Measurements from ENCODE around the gene SECISBP2. TPM values are rescaled to one million over a fixed set of nuclear protein-coding genes. Genes with fewer than 3 reads are reported as not detected.

Gene SECISBP2
- total and polyA plus RNA-seq, 2 experiments from 2014 or later, result 77.7 to 86.8 TPM

- TF ChIP-seq, protein P1, sequence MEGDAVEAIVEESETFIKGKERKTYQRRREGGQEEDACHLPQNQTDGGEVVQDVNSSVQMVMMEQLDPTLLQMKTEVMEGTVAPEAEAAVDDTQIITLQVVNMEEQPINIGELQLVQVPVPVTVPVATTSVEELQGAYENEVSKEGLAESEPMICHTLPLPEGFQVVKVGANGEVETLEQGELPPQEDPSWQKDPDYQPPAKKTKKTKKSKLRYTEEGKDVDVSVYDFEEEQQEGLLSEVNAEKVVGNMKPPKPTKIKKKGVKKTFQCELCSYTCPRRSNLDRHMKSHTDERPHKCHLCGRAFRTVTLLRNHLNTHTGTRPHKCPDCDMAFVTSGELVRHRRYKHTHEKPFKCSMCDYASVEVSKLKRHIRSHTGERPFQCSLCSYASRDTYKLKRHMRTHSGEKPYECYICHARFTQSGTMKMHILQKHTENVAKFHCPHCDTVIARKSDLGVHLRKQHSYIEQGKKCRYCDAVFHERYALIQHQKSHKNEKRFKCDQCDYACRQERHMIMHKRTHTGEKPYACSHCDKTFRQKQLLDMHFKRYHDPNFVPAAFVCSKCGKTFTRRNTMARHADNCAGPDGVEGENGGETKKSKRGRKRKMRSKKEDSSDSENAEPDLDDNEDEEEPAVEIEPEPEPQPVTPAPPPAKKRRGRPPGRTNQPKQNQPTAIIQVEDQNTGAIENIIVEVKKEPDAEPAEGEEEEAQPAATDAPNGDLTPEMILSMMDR (conservative IDR thresholded peaks at IDR 0.05; ENCODE audit: low read depth in 2 of 2), result no peak
- TF ChIP-seq STAT1 (IDR thresholded peaks at IDR 0.05; ENCODE audit: unreplicated experiment), result no peak
- TF ChIP-seq, protein P2, sequence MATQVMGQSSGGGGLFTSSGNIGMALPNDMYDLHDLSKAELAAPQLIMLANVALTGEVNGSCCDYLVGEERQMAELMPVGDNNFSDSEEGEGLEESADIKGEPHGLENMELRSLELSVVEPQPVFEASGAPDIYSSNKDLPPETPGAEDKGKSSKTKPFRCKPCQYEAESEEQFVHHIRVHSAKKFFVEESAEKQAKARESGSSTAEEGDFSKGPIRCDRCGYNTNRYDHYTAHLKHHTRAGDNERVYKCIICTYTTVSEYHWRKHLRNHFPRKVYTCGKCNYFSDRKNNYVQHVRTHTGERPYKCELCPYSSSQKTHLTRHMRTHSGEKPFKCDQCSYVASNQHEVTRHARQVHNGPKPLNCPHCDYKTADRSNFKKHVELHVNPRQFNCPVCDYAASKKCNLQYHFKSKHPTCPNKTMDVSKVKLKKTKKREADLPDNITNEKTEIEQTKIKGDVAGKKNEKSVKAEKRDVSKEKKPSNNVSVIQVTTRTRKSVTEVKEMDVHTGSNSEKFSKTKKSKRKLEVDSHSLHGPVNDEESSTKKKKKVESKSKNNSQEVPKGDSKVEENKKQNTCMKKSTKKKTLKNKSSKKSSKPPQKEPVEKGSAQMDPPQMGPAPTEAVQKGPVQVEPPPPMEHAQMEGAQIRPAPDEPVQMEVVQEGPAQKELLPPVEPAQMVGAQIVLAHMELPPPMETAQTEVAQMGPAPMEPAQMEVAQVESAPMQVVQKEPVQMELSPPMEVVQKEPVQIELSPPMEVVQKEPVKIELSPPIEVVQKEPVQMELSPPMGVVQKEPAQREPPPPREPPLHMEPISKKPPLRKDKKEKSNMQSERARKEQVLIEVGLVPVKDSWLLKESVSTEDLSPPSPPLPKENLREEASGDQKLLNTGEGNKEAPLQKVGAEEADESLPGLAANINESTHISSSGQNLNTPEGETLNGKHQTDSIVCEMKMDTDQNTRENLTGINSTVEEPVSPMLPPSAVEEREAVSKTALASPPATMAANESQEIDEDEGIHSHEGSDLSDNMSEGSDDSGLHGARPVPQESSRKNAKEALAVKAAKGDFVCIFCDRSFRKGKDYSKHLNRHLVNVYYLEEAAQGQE (IDR thresholded peaks at IDR 0.05; ENCODE audit: unreplicated experiment), result no peak
- no peak for TF ChIP-seq CREB1 (CRISPR knock-in tag; IDR thresholded peaks at IDR 0.05; ENCODE audit: low read depth)
These were observed 68.5 kb downstream of the SECISBP2 start (continued) for GRCh38 chr9:89386797-89387196.

GRCh38 chr9:89387197-89387849 lies 69.0 kb downstream of the SECISBP2 start:
- H3K9me2 ChIP-seq (ENCODE audit: insufficient read depth), result no peaks in the 10 kb centered on the region
- H3K4me3 Mint-ChIP-seq, result no peak overlapping the region

More at GRCh38 chr9:89387197-89387849, 69.0 kb downstream of the SECISBP2 start:
- no peak for TF ChIP-seq EZH2phosphoT487 (IDR thresholded peaks at IDR 0.05; ENCODE audit: unreplicated experiment)
- TF ChIP-seq JUNB (IDR thresholded peaks at IDR 0.05; ENCODE audit: unreplicated experiment), result no peak
- TF ChIP-seq, protein P2 (IDR thresholded peaks at IDR 0.05; ENCODE audit: unreplicated experiment), result no peak
- no peak for TF ChIP-seq ZNF331 (CRISPR knock-in tag; IDR thresholded peaks at IDR 0.05; ENCODE audit: low read depth)
- TF ChIP-seq EZH2 (IDR thresholded peaks at IDR 0.05; ENCODE audit: low read depth, unreplicated experiment), result no peak
- TF ChIP-seq ZNF114 (CRISPR knock-in tag; IDR thresholded peaks at IDR 0.05), result no peak
- TF ChIP-seq ETS1 (IDR thresholded peaks at IDR 0.05), result no peak
- TF ChIP-seq, protein P1 (conservative IDR thresholded peaks at IDR 0.05; ENCODE audit: low read depth in 2 of 2), result no peak
- no peaks in the 10 kb centered on the region for H3F3A ChIP-seq (replicated peaks; ENCODE audit: low read depth)
- H3K9me3 Mint-ChIP-seq, result no peaks in the 10 kb centered on the region
- H3K27me3 Mint-ChIP-seq (ENCODE audit: insufficient read depth, low read depth, poor library complexity), result peaks cover 3% of the 10 kb centered on the region
- H4K20me1 ChIP-seq (replicated peaks; ENCODE audit: insufficient read depth), result no peaks in the 10 kb centered on the region
- no peak overlapping the region for H3K27ac Mint-ChIP-seq
- DNase-seq (ENCODE audit: low spot score), result no peak
- no peaks in the 10 kb centered on the region for H3K79me2 ChIP-seq (replicated peaks; ENCODE audit: insufficient read depth)
- H3K4me1 ChIP-seq (ENCODE audit: insufficient read depth), result no peaks in the 10 kb centered on the region
- ATAC-seq, result no peak
- H3K27me3 ChIP-seq (ENCODE audit: insufficient read depth), result no peaks in the 10 kb centered on the region
- H2AFZ ChIP-seq, result no peak overlapping the region
- peaks cover 65% of the 10 kb centered on the region for H3K36me3 Mint-ChIP-seq (ENCODE audit: low read depth)
- H3K4me3 ChIP-seq, result no peak overlapping the region
- no peak overlapping the region for H3K4me2 ChIP-seq
- H3K36me3 ChIP-seq (ENCODE audit: insufficient read depth), result peaks cover 17% of the 10 kb centered on the region
- no peak overlapping the region for H3K27ac ChIP-seq (ENCODE audit: low read depth)
- no peaks in the 10 kb centered on the region for H3K4me1 Mint-ChIP-seq

All from GM23338 (cell line).